GM13976 (cell line): ENCODE data around the gene RAD9B.
A peak's percentile ranks its signal among the peaks of the same experiment; 100 is the strongest.
"Not testable (repeated sequence)": the region's sequence is repeated elsewhere in the genome, so short reads cannot be mapped to it uniquely, and the experiment has no call there.

Source experiments
- DNase-seq: peaks from one replicate; pipeline ENCODE4 v3.0.0; 2012; ENCODE audit warnings: low spot score
- CTCF ChIP-seq: IDR thresholded peaks from 2 replicates; pipeline ENCODE4 v1.5.1; 2012; ENCODE audit warnings: borderline replicate concordance, mild to moderate bottlenecking; ENCODE audit not compliant: insufficient read depth; ENCODE audit errors: extremely low read depth, missing control alignments, control extremely low read depth
- in situ Hi-C: fragments of 300-500 bp; cut with MboI; formaldehyde crosslinking; loops from one replicate; pipeline ENCODE4 v1.12.0; 2022; ENCODE audit warnings: low sequenced_read_pairs, mixed read lengths, inconsistent platforms; ENCODE audit not compliant: unreplicated experiment

RAD9B gene

GRCh38 chr12:110505332-110505731, 3.2 kb downstream of the RAD9B start:
- DNase-seq: no peak
- no peak for TF ChIP-seq CTCF
- in situ Hi-C loops: no loop called here

- no peak for DNase-seq
- no peak for TF ChIP-seq CTCF
- in situ Hi-C loops: no loop called here
Measured at GRCh38 chr12:110508071-110508586, 6.0 kb downstream of the RAD9B start.

GRCh38 chr12:110513842-110514241, 11.7 kb downstream of the RAD9B start:
- in situ Hi-C loops: loop anchor here (5.0 kb wide), 1 partner anchor 88 kb away; no protein-coding TSS in a partner anchor
- TF ChIP-seq CTCF: no peak
- no peak for DNase-seq

- DNase-seq: no peak
- TF ChIP-seq CTCF: no peak
- in situ Hi-C loops: loop anchor here (5.0 kb wide), 1 partner anchor 88 kb away; no protein-coding TSS in a partner anchor
Measured at GRCh38 chr12:110514363-110514762, 12.2 kb downstream of the RAD9B start.

GRCh38 chr12:110516995-110517394, 14.9 kb downstream of the RAD9B start:
- DNase-seq: no peak
- no peak for TF ChIP-seq CTCF
- in situ Hi-C loops: no loop called here

GRCh38 chr12:110518014-110518413, 15.9 kb downstream of the RAD9B start:
- in situ Hi-C loops, DNase-seq: not testable (repeated sequence)

GRCh38 chr12:110520876-110521712, 19.0 kb downstream of the RAD9B start:
- DNase-seq, in situ Hi-C loops: not testable (repeated sequence)

- in situ Hi-C loops: no loop called here
- TF ChIP-seq CTCF: no peak
- peak; percentile 45 for DNase-seq
Measured at GRCh38 chr12:110528277-110528839, 26.2 kb downstream of the RAD9B start.
